GM12873 (cell line): ENCODE data around the gene SLIT3.

Source experiments
- CTCF ChIP-seq: IDR thresholded peaks from 2 replicates; pipeline ENCODE4 v1.5.1; 2012; ENCODE audit warnings: low read depth, mild to moderate bottlenecking, moderate library complexity, low read length, control low read depth; ENCODE audit not compliant: insufficient read depth; ENCODE audit errors: missing control alignments

SLIT3 gene

GRCh38 chr5:169221519-169221918, 79.4 kb downstream of the SLIT3 start:
- TF ChIP-seq CTCF, result no peak

DNA sequence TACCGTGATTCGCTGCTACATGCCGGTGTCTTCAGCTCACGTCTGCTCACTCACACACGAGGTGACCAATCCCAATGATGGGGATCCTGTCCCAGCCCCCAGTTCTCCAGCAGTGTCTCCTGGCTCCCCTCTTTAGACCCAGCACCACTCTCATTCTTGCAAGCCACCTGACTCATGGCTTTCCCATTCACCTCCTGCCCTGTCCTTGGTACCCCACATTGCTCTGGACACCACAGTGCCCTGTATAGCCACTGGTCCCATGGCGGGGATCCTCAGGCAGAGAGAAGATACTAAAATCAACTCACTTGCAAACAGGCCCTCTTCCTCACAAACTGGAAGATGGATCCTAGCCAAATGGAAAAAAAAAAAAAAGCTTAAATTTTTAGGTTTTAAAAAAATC, 81.0 kb downstream of the SLIT3 start:
- no peak for TF ChIP-seq CTCF

GRCh38 chr5:169219351-169219750, 81.6 kb downstream of the SLIT3 start:
- no peak for TF ChIP-seq CTCF

- TF ChIP-seq CTCF, result no peak
These were observed 82.1 kb downstream of the SLIT3 start for GRCh38 chr5:169218861-169219260.

GRCh38 chr5:169218176-169218575, 82.8 kb downstream of the SLIT3 start:
- no peak for TF ChIP-seq CTCF

GRCh38 chr5:169216866-169217265, 84.1 kb downstream of the SLIT3 start:
- no peak for TF ChIP-seq CTCF

- TF ChIP-seq CTCF, result no peak
These were observed 87.5 kb downstream of the SLIT3 start for GRCh38 chr5:169213479-169213878.
